HL-60 (cell line): ENCODE data around the gene CIP2A.

Experiments
- TF ChIP-seq, protein P1 (sequence below): IDR thresholded peaks from one replicate; pipeline ENCODE4 v1.5.1; 2011; ENCODE audit warnings: low read length, control low read depth, inconsistent platforms; ENCODE audit not compliant: insufficient read depth
- TF ChIP-seq, protein P2 (sequence below): IDR thresholded peaks from 2 replicates; pipeline ENCODE4 v1.6.1; 2012; ENCODE audit warnings: low read depth; ENCODE audit not compliant: insufficient replicate concordance

DNA sequence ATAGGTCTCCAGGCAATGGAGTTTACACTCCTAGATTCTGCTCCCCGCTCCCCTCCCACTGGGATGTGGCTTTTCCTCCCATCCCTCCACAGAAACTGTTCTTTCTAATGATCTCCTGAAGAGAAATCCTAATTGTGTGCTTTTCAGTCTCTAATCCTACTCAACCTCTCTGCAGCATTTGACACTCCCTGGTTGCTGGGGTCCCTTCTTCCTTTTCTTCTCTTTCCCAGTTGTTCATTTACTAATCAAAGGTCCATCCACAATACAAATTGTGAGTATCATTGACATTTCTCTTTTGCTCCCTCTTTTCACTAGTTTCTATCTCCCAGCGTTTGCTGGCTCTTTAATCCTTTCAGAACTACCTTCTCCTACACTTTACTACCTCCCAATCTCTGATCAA, 72.4 kb downstream of the CIP2A start:
- TF ChIP-seq, protein P1, sequence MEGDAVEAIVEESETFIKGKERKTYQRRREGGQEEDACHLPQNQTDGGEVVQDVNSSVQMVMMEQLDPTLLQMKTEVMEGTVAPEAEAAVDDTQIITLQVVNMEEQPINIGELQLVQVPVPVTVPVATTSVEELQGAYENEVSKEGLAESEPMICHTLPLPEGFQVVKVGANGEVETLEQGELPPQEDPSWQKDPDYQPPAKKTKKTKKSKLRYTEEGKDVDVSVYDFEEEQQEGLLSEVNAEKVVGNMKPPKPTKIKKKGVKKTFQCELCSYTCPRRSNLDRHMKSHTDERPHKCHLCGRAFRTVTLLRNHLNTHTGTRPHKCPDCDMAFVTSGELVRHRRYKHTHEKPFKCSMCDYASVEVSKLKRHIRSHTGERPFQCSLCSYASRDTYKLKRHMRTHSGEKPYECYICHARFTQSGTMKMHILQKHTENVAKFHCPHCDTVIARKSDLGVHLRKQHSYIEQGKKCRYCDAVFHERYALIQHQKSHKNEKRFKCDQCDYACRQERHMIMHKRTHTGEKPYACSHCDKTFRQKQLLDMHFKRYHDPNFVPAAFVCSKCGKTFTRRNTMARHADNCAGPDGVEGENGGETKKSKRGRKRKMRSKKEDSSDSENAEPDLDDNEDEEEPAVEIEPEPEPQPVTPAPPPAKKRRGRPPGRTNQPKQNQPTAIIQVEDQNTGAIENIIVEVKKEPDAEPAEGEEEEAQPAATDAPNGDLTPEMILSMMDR = no peak
- TF ChIP-seq, protein P2, sequence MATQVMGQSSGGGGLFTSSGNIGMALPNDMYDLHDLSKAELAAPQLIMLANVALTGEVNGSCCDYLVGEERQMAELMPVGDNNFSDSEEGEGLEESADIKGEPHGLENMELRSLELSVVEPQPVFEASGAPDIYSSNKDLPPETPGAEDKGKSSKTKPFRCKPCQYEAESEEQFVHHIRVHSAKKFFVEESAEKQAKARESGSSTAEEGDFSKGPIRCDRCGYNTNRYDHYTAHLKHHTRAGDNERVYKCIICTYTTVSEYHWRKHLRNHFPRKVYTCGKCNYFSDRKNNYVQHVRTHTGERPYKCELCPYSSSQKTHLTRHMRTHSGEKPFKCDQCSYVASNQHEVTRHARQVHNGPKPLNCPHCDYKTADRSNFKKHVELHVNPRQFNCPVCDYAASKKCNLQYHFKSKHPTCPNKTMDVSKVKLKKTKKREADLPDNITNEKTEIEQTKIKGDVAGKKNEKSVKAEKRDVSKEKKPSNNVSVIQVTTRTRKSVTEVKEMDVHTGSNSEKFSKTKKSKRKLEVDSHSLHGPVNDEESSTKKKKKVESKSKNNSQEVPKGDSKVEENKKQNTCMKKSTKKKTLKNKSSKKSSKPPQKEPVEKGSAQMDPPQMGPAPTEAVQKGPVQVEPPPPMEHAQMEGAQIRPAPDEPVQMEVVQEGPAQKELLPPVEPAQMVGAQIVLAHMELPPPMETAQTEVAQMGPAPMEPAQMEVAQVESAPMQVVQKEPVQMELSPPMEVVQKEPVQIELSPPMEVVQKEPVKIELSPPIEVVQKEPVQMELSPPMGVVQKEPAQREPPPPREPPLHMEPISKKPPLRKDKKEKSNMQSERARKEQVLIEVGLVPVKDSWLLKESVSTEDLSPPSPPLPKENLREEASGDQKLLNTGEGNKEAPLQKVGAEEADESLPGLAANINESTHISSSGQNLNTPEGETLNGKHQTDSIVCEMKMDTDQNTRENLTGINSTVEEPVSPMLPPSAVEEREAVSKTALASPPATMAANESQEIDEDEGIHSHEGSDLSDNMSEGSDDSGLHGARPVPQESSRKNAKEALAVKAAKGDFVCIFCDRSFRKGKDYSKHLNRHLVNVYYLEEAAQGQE = no peak
